WTC11 (cell line): ENCODE results near the gene RPS6KC1. TPM values are rescaled to one million over a fixed set of nuclear protein-coding genes. Genes with fewer than 3 reads are reported as not detected.
"Not testable (repeated sequence)": the region's sequence is repeated elsewhere in the genome, so short reads cannot be mapped to it uniquely, and the experiment has no call there.

Experiments
- ATAC-seq: fragments of 200-7000 bp; cut with Tn5 transposase; 2 replicates; pipeline ENCODE4 v1.10.0; 2021; ENCODE audit warnings: mild to moderate bottlenecking, moderate library complexity
- CTCF ChIA-PET: fragments of 300-600 bp; sonication (Branson Sonifier 250); formaldehyde crosslinking; loops from one replicate; lab custom pipeline; 2021; ENCODE audit warnings: antibody characterized with exemption; lab: Charles Lee
- POLR2A ChIA-PET: fragments of 350-600 bp; sonication (Branson Sonifier 250); formaldehyde crosslinking; loops from one replicate; lab custom pipeline; 2021; ENCODE audit warnings: antibody characterized with exemption; lab: Charles Lee
- DNase-seq: peaks from one replicate; pipeline ENCODE4 v3.0.0; 2021; ENCODE audit warnings: low spot score
- H3K27ac Mint-ChIP-seq: 2 replicates; pipeline ENCODE4 v1.8.0; 2021; ENCODE audit warnings: mixed read lengths
- H3K27me3 Mint-ChIP-seq: 2 replicates; pipeline ENCODE4 v1.8.0; 2021; ENCODE audit warnings: low read depth, mild to moderate bottlenecking, moderate library complexity, mixed read lengths
- H3K36me3 Mint-ChIP-seq: 2 replicates; pipeline ENCODE4 v1.8.0; 2021; ENCODE audit warnings: mixed read lengths
- H3K4me1 Mint-ChIP-seq: 2 replicates; pipeline ENCODE4 v1.8.0; 2022; ENCODE audit warnings: mixed read lengths
- H3K4me3 Mint-ChIP-seq: 2 replicates; pipeline ENCODE4 v1.8.0; 2021; ENCODE audit warnings: mild to moderate bottlenecking, moderate library complexity, mixed read lengths
- H3K9me3 Mint-ChIP-seq: 2 replicates; pipeline ENCODE4 v1.8.0; 2021; ENCODE audit warnings: mixed read lengths
- AR ChIP-seq: fragments of 250-450 bp; sonication (Bioruptor Pico); IDR thresholded peaks from 2 replicates; pipeline ENCODE4 v1.9.0; 2021; ENCODE audit warnings: mild to moderate bottlenecking
- ATF6 ChIP-seq: sonication (generic); formaldehyde crosslinking; IDR thresholded peaks from 2 replicates; pipeline ENCODE4 v1.8.1; 2023; ENCODE audit warnings: mild to moderate bottlenecking, missing genetic modification reagents
- CREB1 ChIP-seq: sonication (generic); formaldehyde crosslinking; IDR thresholded peaks from 2 replicates; pipeline ENCODE4 v1.8.0; 2023; ENCODE audit warnings: mild to moderate bottlenecking, missing genetic modification reagents
- CREM ChIP-seq: sonication (generic); formaldehyde crosslinking; IDR thresholded peaks from 2 replicates; pipeline ENCODE4 v1.8.1; 2022; ENCODE audit warnings: mild to moderate bottlenecking, missing genetic modification reagents, moderate library complexity
- ELF4 ChIP-seq: sonication (generic); formaldehyde crosslinking; IDR thresholded peaks from 2 replicates; pipeline ENCODE4 v1.8.1; 2022; ENCODE audit warnings: low read depth, mild to moderate bottlenecking, moderate library complexity, missing genetic modification reagents
- GRHL2 ChIP-seq: fragments of 250-450 bp; sonication (Bioruptor Pico); IDR thresholded peaks from 2 replicates; pipeline ENCODE4 v1.8.0; 2022; ENCODE audit warnings: mild to moderate bottlenecking, moderate library complexity; ENCODE audit not compliant: insufficient replicate concordance, severe bottlenecking
- GTF2I ChIP-seq: fragments of 250-450 bp; sonication (Bioruptor Pico); conservative IDR thresholded peaks from 2 replicates; pipeline ENCODE4 v1.4.0; 2021; ENCODE audit warnings: mild to moderate bottlenecking
- HMGA2 ChIP-seq: fragments of 250-450 bp; sonication (Bioruptor Pico); IDR thresholded peaks from 2 replicates; pipeline ENCODE4 v1.4.0; 2021; ENCODE audit warnings: mild to moderate bottlenecking, moderate library complexity
- IRF2 ChIP-seq: sonication (generic); formaldehyde crosslinking; IDR thresholded peaks from 2 replicates; pipeline ENCODE4 v1.8.0; 2022; ENCODE audit warnings: low read depth, missing genetic modification reagents, borderline replicate concordance
- JAZF1 ChIP-seq: fragments of 250-450 bp; sonication (Bioruptor Pico); IDR thresholded peaks from 2 replicates; pipeline ENCODE4 v1.9.0; 2021; ENCODE audit warnings: moderate library complexity, mild to moderate bottlenecking, inconsistent platforms
- MYBL2 ChIP-seq: sonication (generic); formaldehyde crosslinking; IDR thresholded peaks from 2 replicates; pipeline ENCODE4 v1.8.1; 2023; ENCODE audit warnings: mild to moderate bottlenecking, moderate library complexity, missing genetic modification reagents
- NR1H2 ChIP-seq: sonication (generic); formaldehyde crosslinking; IDR thresholded peaks from 2 replicates; pipeline ENCODE4 v1.9.0; 2021; ENCODE audit warnings: mild to moderate bottlenecking, moderate library complexity, missing genetic modification reagents
- NR2C2 ChIP-seq: sonication (generic); formaldehyde crosslinking; IDR thresholded peaks from 2 replicates; pipeline ENCODE4 v1.8.0; 2022; ENCODE audit warnings: mild to moderate bottlenecking, missing genetic modification reagents
- NR3C1 ChIP-seq: sonication (generic); formaldehyde crosslinking; conservative IDR thresholded peaks from 2 replicates; pipeline ENCODE4 v1.8.1; 2023; ENCODE audit warnings: low read depth, mild to moderate bottlenecking, missing genetic modification reagents
- USF1 ChIP-seq: sonication (generic); formaldehyde crosslinking; IDR thresholded peaks from 2 replicates; pipeline ENCODE4 v1.8.0; 2022; ENCODE audit warnings: mild to moderate bottlenecking, missing genetic modification reagents
- ZNF232 ChIP-seq: sonication (generic); formaldehyde crosslinking; IDR thresholded peaks from 2 replicates; pipeline ENCODE4 v1.8.0; 2022; ENCODE audit warnings: mild to moderate bottlenecking, missing genetic modification reagents
- ZNF423 ChIP-seq: fragments of 250-450 bp; sonication (Bioruptor Pico); IDR thresholded peaks from 2 replicates; pipeline ENCODE4 v2.1.2; 2022; ENCODE audit warnings: mild to moderate bottlenecking, moderate library complexity
- total RNA-seq: library from RNA; stranded (reverse); gene quantifications from 3 replicates; pipeline ENCODE4 v1.2.3, GENCODE V29; 2021

The RPS6KC1 gene
- total RNA-seq, 1 experiment from 2014 or later = 17.4 TPM

- TF ChIP-seq ATF6 (CRISPR knock-in tag) = no peak
- TF ChIP-seq HMGA2 (CRISPR knock-in tag) = no peak
- no peak for TF ChIP-seq CREM (CRISPR knock-in tag)
- no peak for TF ChIP-seq USF1 (CRISPR knock-in tag)
- TF ChIP-seq, all 79 proteins: peak for 0
Measured at GRCh38 chr1:213315571-213315970, 264.5 kb downstream of the RPS6KC1 start (continued).

GRCh38 chr1:213318458-213318857, 267.4 kb downstream of the RPS6KC1 start:
- H3K4me3 Mint-ChIP-seq, H3K4me1 Mint-ChIP-seq, H3K27ac Mint-ChIP-seq, H3K27me3 Mint-ChIP-seq, ATAC-seq, DNase-seq: not testable (repeated sequence)
- Mint-ChIP-seq H3K9me3 (peaks cover 31% of the 10 kb centered on the region), H3K36me3 (peaks cover 12% of the 10 kb centered on the region)
- ChIA-PET POLR2A (interaction anchor here (0.6 kb wide), 1 partner anchor 487 kb away, joined by 3 read pairs; no protein-coding TSS in a partner anchor), CTCF (interaction anchor here (0.6 kb wide), 1 partner anchor 56 kb away, joined by 4 read pairs; no protein-coding TSS in a partner anchor)

- peaks cover 2% of the 10 kb centered on the region for H3K27me3 Mint-ChIP-seq
- H3K4me3 Mint-ChIP-seq = no peak overlapping the region
- ChIA-PET POLR2A (no interaction called here), CTCF (no interaction called here)
- H3K9me3 Mint-ChIP-seq = peaks cover 31% of the 10 kb centered on the region
- peaks cover 12% of the 10 kb centered on the region for H3K36me3 Mint-ChIP-seq
- ATAC-seq (no peak), DNase-seq (no peak)
- H3K27ac Mint-ChIP-seq = no peak overlapping the region
- TF ChIP-seq GRHL2 (no peak), MYBL2 (CRISPR knock-in tag) (no peak), ZNF232 (CRISPR knock-in tag) (no peak), GTF2I (no peak), ELF4 (CRISPR knock-in tag) (no peak), NR1H2 (CRISPR knock-in tag) (no peak), CREB1 (CRISPR knock-in tag) (no peak), AR (CRISPR knock-in tag) (no peak), NR3C1 (CRISPR knock-in tag) (no peak), ZNF423 (CRISPR knock-in tag) (no peak), JAZF1 (CRISPR knock-in tag) (no peak), IRF2 (CRISPR knock-in tag) (no peak), NR2C2 (CRISPR knock-in tag) (no peak)
- peaks cover 9% of the 10 kb centered on the region for H3K4me1 Mint-ChIP-seq
Measured at GRCh38 chr1:213320191-213320870, 269.3 kb downstream of the RPS6KC1 start.

Other genes starting within 250 kb of the RPS6KC1 start
- gene SPATA45, start 203.6 kb upstream of the RPS6KC1 start, total RNA-seq = 0.73 to 0.90 TPM (median 0.82 TPM) in 3 replicates
- gene FLVCR1, start 193.0 kb upstream of the RPS6KC1 start, total RNA-seq = 67.9 to 78.6 TPM (median 69.4 TPM) in 3 replicates
- gene VASH2, start 100.7 kb upstream of the RPS6KC1 start, total RNA-seq = 251 to 303 TPM (median 254 TPM) in 3 replicates
- gene ANGEL2, start 35.4 kb upstream of the RPS6KC1 start, total RNA-seq = 38.6 to 41.7 TPM (median 40.2 TPM) in 3 replicates